SK-N-SH treated with all-trans-retinoic acid at 6 μM for 48 hours (cell line): Measurements from ENCODE around the gene IL11RA.
"Not testable (repeated sequence)": the region's sequence is repeated elsewhere in the genome, so short reads cannot be mapped to it uniquely, and the experiment has no call there.

Experiments
- ATAC-seq: fragments of 200-7000 bp; cut with Tn5 transposase; 3 replicates; pipeline ENCODE4 v1.9.1; 2020; ENCODE audit warnings: mild to moderate bottlenecking, moderate library complexity
- ARNTL ChIP-seq: fragments of 450-650 bp; formaldehyde crosslinking; IDR thresholded peaks from 2 replicates; pipeline ENCODE4 v1.5.0; 2020; ENCODE audit warnings: low read depth, mild to moderate bottlenecking, moderate library complexity, borderline replicate concordance
- BACH2 ChIP-seq: fragments of 250-450 bp; sonication (Bioruptor Pico); IDR thresholded peaks from 2 replicates; pipeline ENCODE4 v1.9.0; 2021; ENCODE audit warnings: mild to moderate bottlenecking, borderline replicate concordance
- CSDC2 ChIP-seq: fragments of 250-450 bp; sonication (Bioruptor Pico); IDR thresholded peaks from 2 replicates; pipeline ENCODE4 v1.5.0; 2020; ENCODE audit warnings: mild to moderate bottlenecking, moderate library complexity
- GLIS3 ChIP-seq: fragments of 250-450 bp; sonication (Bioruptor Pico); IDR thresholded peaks from 2 replicates; pipeline ENCODE4 v1.5.0; 2020; ENCODE audit warnings: mild to moderate bottlenecking, moderate library complexity
- ISL1 ChIP-seq: fragments of 250-450 bp; sonication (Bioruptor Pico); IDR thresholded peaks from 2 replicates; pipeline ENCODE4 v2.1.2; 2022; ENCODE audit warnings: mild to moderate bottlenecking, moderate library complexity
- OSR1 ChIP-seq: fragments of 250-450 bp; sonication (Bioruptor Pico); IDR thresholded peaks from 2 replicates; pipeline ENCODE4 v1.8.0; 2022; ENCODE audit warnings: moderate library complexity, mild to moderate bottlenecking, inconsistent platforms
- PATZ1 ChIP-seq: fragments of 250-450 bp; sonication (Bioruptor Pico); IDR thresholded peaks from 2 replicates; pipeline ENCODE4 v1.8.0; 2020; ENCODE audit warnings: mild to moderate bottlenecking, moderate library complexity, borderline replicate concordance
- POU6F1 ChIP-seq: fragments of 250-450 bp; sonication (Bioruptor Pico); IDR thresholded peaks from 2 replicates; pipeline ENCODE4 v1.8.0; 2021; ENCODE audit warnings: low read depth, mild to moderate bottlenecking, moderate library complexity, borderline replicate concordance
- PPARA ChIP-seq: fragments of 250-450 bp; sonication (Bioruptor Pico); IDR thresholded peaks from 2 replicates; pipeline ENCODE4 v1.5.0; 2020; ENCODE audit warnings: mild to moderate bottlenecking, borderline replicate concordance
- RARB ChIP-seq: fragments of 250-450 bp; sonication (Bioruptor Pico); IDR thresholded peaks from 2 replicates; pipeline ENCODE4 v1.8.0; 2021; ENCODE audit warnings: mild to moderate bottlenecking, moderate library complexity
- TCF4 ChIP-seq: fragments of 250-450 bp; sonication (Bioruptor Pico); IDR thresholded peaks from 2 replicates; pipeline ENCODE4 v1.8.0; 2021; ENCODE audit warnings: mild to moderate bottlenecking, moderate library complexity, borderline replicate concordance
- TOX ChIP-seq: fragments of 250-450 bp; sonication (Bioruptor Pico); IDR thresholded peaks from 2 replicates; pipeline ENCODE4 v1.8.0; 2021; ENCODE audit warnings: mild to moderate bottlenecking, moderate library complexity, borderline replicate concordance
- ZC3H10 ChIP-seq: fragments of 250-450 bp; sonication (Bioruptor Pico); IDR thresholded peaks from 2 replicates; pipeline ENCODE4 v1.5.1; 2021; ENCODE audit warnings: mild to moderate bottlenecking, moderate library complexity
- ZFP3 ChIP-seq: fragments of 250-450 bp; sonication (Bioruptor Pico); IDR thresholded peaks from 2 replicates; pipeline ENCODE4 v1.5.0; 2020; ENCODE audit warnings: mild to moderate bottlenecking, moderate library complexity
- ZFP30 ChIP-seq: fragments of 450-650 bp; formaldehyde crosslinking; IDR thresholded peaks from 2 replicates; pipeline ENCODE4 v1.5.0; 2022; ENCODE audit warnings: mild to moderate bottlenecking, moderate library complexity
- ZNF70 ChIP-seq: fragments of 450-650 bp; formaldehyde crosslinking; IDR thresholded peaks from 2 replicates; pipeline ENCODE4 v1.5.0; 2020; ENCODE audit warnings: mild to moderate bottlenecking, moderate library complexity
- TF ChIP-seq, protein P1 (sequence below): fragments of 250-450 bp; sonication (Bioruptor Pico); IDR thresholded peaks from 2 replicates; pipeline ENCODE4 v1.5.1; 2021; ENCODE audit warnings: mild to moderate bottlenecking, moderate library complexity
- TF ChIP-seq, protein P2 (sequence below): fragments of 250-450 bp; sonication (Bioruptor Pico); IDR thresholded peaks from 2 replicates; pipeline ENCODE4 v1.5.0; 2020; ENCODE audit warnings: mild to moderate bottlenecking, moderate library complexity
- TF ChIP-seq, protein P3 (sequence below): fragments of 250-450 bp; sonication (Bioruptor Pico); IDR thresholded peaks from 2 replicates; pipeline ENCODE4 v1.5.1; 2020; ENCODE audit warnings: low read depth, mild to moderate bottlenecking, moderate library complexity

The IL11RA gene

GRCh38 chr9:34636791-34637355 is 15.1 kb upstream of the IL11RA start:
- TF ChIP-seq ISL1 (no peak), ZFP3 (0 out of 2 replicates have a peak, but pooled peaks have one; percentile 39)
- ATAC-seq, result peak; percentile 17; the same call in 2 of the 3 replicates

DNA sequence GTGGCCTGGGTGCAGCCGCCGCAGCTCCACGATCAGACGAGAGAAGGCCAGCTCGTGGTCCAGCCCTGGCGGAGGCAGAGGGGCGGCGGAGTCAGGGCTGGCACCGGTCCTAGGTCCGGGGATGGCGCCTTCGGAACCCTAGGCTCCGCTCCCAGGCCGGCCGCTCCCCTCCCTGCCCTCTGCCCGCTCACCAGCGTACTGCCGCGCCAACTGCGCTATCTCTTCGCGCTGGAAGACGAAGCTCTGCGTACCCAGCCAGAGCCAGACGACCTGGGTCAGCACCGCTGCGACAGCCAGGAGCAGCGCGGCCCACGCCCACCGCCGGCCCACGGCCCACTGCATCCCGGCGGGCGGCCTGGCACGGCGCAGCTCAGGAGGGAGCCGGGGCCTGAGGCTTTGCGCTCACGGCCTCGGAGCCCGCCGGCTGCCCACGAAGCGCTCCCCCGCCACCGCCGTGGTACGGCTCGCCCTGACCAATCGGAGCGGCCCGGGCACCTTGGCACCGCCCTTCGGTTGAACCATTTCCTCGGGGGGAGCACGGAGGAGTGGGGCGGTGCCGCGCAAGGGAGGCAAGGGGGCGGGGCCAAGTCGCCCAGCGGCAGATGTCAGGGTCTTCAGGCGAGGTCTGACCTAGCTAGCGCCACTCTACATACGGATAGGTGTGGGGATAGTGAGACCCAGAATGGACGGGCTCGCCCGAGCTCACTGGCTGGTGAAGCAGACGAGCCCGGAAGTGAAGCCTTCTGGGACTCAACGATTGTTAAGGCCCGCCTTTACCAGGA is 14.4 kb upstream of the IL11RA start, which contains the start of gene SIGMAR1:
Gene SIGMAR1 (minus strand): TSS at position 432 of the 782 bp plus-strand sequence. CDS start 90 bp downstream, at position 342.
- TF ChIP-seq BACH2 (CRISPR knock-in tag) (no peak), TCF4 (no peak), CSDC2 (CRISPR knock-in tag) (no peak), PPARA (CRISPR knock-in tag) (no peak), TOX (CRISPR knock-in tag) (no peak)
- ATAC-seq, result peak; percentile 94

- no peak for TF ChIP-seq BACH2 (CRISPR knock-in tag)
- TF ChIP-seq RARB (CRISPR knock-in tag), result no peak
- TF ChIP-seq, protein P1, sequence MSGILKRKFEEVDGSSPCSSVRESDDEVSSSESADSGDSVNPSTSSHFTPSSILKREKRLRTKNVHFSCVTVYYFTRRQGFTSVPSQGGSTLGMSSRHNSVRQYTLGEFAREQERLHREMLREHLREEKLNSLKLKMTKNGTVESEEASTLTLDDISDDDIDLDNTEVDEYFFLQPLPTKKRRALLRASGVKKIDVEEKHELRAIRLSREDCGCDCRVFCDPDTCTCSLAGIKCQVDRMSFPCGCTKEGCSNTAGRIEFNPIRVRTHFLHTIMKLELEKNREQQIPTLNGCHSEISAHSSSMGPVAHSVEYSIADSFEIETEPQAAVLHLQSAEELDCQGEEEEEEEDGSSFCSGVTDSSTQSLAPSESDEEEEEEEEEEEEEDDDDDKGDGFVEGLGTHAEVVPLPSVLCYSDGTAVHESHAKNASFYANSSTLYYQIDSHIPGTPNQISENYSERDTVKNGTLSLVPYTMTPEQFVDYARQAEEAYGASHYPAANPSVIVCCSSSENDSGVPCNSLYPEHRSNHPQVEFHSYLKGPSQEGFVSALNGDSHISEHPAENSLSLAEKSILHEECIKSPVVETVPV, result no peak
- no peak for TF ChIP-seq OSR1 (CRISPR knock-in tag)
- TF ChIP-seq PATZ1 (CRISPR knock-in tag), result no peak
- no peak for TF ChIP-seq ZC3H10 (CRISPR knock-in tag)
- no peak for TF ChIP-seq PPARA (CRISPR knock-in tag)
- no peak for TF ChIP-seq CSDC2 (CRISPR knock-in tag)
- no peak for TF ChIP-seq TCF4
- no peak for TF ChIP-seq GLIS3
- no peak for TF ChIP-seq ARNTL (CRISPR knock-in tag)
- TF ChIP-seq ZNF70 (CRISPR knock-in tag), result no peak
- no peak for TF ChIP-seq ZFP30 (CRISPR knock-in tag)
- no peak for TF ChIP-seq ISL1
- TF ChIP-seq, protein P2, sequence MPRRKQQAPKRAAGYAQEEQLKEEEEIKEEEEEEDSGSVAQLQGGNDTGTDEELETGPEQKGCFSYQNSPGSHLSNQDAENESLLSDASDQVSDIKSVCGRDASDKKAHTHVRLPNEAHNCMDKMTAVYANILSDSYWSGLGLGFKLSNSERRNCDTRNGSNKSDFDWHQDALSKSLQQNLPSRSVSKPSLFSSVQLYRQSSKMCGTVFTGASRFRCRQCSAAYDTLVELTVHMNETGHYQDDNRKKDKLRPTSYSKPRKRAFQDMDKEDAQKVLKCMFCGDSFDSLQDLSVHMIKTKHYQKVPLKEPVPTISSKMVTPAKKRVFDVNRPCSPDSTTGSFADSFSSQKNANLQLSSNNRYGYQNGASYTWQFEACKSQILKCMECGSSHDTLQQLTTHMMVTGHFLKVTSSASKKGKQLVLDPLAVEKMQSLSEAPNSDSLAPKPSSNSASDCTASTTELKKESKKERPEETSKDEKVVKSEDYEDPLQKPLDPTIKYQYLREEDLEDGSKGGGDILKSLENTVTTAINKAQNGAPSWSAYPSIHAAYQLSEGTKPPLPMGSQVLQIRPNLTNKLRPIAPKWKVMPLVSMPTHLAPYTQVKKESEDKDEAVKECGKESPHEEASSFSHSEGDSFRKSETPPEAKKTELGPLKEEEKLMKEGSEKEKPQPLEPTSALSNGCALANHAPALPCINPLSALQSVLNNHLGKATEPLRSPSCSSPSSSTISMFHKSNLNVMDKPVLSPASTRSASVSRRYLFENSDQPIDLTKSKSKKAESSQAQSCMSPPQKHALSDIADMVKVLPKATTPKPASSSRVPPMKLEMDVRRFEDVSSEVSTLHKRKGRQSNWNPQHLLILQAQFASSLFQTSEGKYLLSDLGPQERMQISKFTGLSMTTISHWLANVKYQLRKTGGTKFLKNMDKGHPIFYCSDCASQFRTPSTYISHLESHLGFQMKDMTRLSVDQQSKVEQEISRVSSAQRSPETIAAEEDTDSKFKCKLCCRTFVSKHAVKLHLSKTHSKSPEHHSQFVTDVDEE (CRISPR knock-in tag), result no peak
- TF ChIP-seq, protein P3, sequence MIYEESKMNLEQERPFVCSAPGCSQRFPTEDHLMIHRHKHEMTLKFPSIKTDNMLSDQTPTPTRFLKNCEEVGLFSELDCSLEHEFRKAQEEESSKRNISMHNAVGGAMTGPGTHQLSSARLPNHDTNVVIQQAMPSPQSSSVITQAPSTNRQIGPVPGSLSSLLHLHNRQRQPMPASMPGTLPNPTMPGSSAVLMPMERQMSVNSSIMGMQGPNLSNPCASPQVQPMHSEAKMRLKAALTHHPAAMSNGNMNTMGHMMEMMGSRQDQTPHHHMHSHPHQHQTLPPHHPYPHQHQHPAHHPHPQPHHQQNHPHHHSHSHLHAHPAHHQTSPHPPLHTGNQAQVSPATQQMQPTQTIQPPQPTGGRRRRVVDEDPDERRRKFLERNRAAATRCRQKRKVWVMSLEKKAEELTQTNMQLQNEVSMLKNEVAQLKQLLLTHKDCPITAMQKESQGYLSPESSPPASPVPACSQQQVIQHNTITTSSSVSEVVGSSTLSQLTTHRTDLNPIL (CRISPR knock-in tag), result no peak
- no peak for TF ChIP-seq POU6F1 (CRISPR knock-in tag)
Measured at GRCh38 chr9:34638138-34638445, 13.9 kb upstream of the IL11RA start.

GRCh38 chr9:34639322-34639721 is 12.7 kb upstream of the IL11RA start:
- not testable (repeated sequence) for ATAC-seq

More at GRCh38 chr9:34638138-34638445, 13.9 kb upstream of the IL11RA start:
- no peak for ATAC-seq
